ENCODE data around the gene SLC16A3. TPM values are rescaled to one million over a fixed set of nuclear protein-coding genes. Genes with fewer than 3 reads are reported as not detected.
A peak's percentile ranks its signal among the peaks of the same experiment; 100 is the strongest.
"Not testable (repeated sequence)": the region's sequence is repeated elsewhere in the genome, so short reads cannot be mapped to it uniquely, and the experiment has no call there.

Gene SLC16A3
- total RNA-seq, 1 donor from 2014 or later: 68.8 TPM

DNA sequence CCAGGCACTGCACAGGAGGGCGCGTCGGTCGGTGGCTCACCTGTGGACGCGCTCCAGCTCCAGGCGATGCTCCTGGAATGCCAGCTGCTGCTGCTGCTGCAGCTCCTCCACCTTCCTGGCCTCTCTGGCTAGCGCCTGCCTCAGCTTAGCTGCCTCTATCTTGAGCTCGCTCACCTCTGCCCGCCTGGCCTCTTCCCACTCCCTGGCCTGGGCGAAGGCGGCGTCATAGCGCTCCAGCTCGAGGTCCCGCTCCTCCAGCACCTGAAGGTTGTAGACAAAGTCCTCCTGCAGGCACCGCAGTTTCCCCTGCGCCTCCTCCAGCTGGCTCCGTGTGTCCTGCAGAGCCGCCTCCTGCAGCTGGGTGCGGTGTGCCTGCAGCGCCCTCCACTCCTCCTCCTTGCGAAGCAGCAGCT, 27.3 kb upstream of the SLC16A3 start:
- Mint-ChIP-seq H3K4me1 (peaks cover 12% of the 10 kb centered on the region), H3K36me3 (peaks cover 12% of the 10 kb centered on the region), H3K27me3 (ENCODE audit: low read depth) (no peaks in the 10 kb centered on the region), H3K4me3 (no peak overlapping the region), H3K9me3 (no peaks in the 10 kb centered on the region), H3K27ac (no peak overlapping the region)
- TF ChIP-seq, protein P1, sequence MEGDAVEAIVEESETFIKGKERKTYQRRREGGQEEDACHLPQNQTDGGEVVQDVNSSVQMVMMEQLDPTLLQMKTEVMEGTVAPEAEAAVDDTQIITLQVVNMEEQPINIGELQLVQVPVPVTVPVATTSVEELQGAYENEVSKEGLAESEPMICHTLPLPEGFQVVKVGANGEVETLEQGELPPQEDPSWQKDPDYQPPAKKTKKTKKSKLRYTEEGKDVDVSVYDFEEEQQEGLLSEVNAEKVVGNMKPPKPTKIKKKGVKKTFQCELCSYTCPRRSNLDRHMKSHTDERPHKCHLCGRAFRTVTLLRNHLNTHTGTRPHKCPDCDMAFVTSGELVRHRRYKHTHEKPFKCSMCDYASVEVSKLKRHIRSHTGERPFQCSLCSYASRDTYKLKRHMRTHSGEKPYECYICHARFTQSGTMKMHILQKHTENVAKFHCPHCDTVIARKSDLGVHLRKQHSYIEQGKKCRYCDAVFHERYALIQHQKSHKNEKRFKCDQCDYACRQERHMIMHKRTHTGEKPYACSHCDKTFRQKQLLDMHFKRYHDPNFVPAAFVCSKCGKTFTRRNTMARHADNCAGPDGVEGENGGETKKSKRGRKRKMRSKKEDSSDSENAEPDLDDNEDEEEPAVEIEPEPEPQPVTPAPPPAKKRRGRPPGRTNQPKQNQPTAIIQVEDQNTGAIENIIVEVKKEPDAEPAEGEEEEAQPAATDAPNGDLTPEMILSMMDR (IDR thresholded peaks at IDR 0.05; ENCODE audit: unreplicated experiment): no peak
- DNase-seq (ENCODE audit: low spot score in 2 of 2, unreplicated experiment in 2 of 2): no peak

DNA sequence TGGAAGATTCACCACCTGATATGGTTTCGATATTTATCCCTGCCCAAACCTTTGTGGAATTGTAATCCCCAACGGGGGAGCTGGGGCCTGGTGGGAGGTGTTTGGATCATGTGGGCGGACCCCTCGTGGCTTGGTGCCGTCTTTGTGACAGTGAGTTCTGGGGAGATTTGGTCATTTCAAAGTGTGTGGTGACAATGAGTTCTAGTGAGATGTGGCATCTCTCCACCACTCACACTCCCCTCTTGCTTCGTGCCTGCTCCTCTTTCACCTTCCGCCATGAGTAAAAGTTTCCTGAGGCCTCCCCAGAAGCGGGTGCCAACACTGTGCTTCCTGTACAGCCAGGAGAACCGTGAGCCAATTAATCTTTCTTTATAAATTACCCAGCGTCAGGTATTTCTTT, 25.9 kb upstream of the SLC16A3 start:
- Mint-ChIP-seq H3K9me3 (no peaks in the 10 kb centered on the region), H3K27me3 (ENCODE audit: low read depth) (no peaks in the 10 kb centered on the region), H3K4me1 (peaks cover 14% of the 10 kb centered on the region), H3K4me3 (no peak overlapping the region), H3K36me3 (peaks cover 13% of the 10 kb centered on the region), H3K27ac (no peak overlapping the region)
- TF ChIP-seq, protein P1 (IDR thresholded peaks at IDR 0.05; ENCODE audit: unreplicated experiment): no peak
- DNase-seq (ENCODE audit: low spot score in 2 of 2, unreplicated experiment in 2 of 2): no peak

DNA sequence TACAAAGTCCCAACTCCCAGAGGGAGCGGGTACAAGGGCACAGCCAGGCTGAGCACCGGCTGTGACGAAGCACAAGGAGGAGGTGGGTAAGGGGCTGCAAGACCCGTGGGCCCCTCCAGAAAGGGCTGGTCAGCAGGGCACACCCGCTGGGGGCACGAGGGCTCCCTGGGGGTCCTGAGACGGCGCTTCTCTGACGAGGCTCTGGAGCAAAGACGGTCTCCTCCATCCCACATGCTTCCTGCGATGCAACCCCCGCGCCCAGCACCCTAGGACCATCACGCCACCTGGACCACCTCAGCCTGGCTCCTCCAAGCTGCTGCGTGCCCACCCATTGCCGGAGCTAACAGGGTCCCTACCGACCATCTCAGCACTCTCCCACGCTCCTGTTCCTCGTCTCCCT, 24.9 kb upstream of the SLC16A3 start:
- H3K9me3 Mint-ChIP-seq: no peaks in the 10 kb centered on the region
- peaks cover 14% of the 10 kb centered on the region for H3K4me1 Mint-ChIP-seq
- H3K27me3 Mint-ChIP-seq (ENCODE audit: low read depth): no peaks in the 10 kb centered on the region
- H3K27ac Mint-ChIP-seq: no peak overlapping the region
- peaks cover 7% of the 10 kb centered on the region for H3K36me3 Mint-ChIP-seq
- no peak overlapping the region for H3K4me3 Mint-ChIP-seq
- TF ChIP-seq, protein P1 (IDR thresholded peaks at IDR 0.05; ENCODE audit: unreplicated experiment): no peak
- no peak for DNase-seq (ENCODE audit: low spot score in 2 of 2, unreplicated experiment in 2 of 2)

DNA sequence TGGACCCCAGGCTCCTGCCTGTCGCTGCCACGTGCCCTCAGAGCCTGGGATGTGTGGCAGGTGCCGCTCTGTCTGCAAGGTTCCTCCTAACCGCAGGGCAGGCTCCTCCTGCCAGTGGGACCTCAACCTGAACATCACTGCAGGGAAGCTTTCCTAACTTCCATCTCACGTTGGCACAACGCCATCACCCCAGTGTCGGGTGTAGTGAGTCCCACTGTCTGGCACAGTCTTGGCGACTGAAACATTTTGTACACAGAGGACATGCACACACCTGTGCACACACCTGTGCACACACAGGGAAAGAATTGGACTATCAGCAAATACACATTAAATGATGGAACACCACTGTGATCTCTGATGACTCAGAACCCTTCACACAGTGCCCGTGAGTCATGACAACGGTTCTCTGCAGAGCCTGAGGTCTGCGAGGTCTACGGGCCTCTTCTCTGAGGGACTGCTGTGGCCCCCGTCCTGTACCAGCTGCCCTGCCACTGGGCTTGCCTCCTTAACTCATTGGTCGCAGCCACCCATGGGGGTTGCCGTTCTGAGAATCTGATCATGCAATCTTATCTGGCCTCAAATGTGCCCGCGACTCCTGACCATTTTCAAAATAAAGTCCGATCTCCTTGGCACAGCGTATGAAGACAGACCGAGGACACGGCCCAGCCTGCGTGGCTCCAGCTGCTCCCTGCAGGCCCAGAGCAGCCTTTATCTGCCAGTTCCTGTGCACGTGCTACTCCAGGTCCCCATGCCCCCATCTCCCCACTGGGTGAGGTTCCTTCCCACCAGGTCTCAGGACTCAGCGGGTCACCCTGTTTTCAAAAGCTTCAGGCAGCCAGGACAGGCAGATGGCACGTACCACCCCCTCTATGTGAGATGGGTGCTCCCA, 23.8 kb upstream of the SLC16A3 start:
- Mint-ChIP-seq H3K36me3 (peaks cover 5% of the 10 kb centered on the region), H3K9me3 (no peaks in the 10 kb centered on the region), H3K4me3 (no peak overlapping the region), H3K4me1 (peaks cover 14% of the 10 kb centered on the region), H3K27me3 (ENCODE audit: low read depth) (no peaks in the 10 kb centered on the region), H3K27ac (peak overlapping the region; percentile 16)
- no peak for DNase-seq (ENCODE audit: low spot score in 2 of 2, unreplicated experiment in 2 of 2)
- TF ChIP-seq, protein P1 (IDR thresholded peaks at IDR 0.05; ENCODE audit: unreplicated experiment): no peak

DNA sequence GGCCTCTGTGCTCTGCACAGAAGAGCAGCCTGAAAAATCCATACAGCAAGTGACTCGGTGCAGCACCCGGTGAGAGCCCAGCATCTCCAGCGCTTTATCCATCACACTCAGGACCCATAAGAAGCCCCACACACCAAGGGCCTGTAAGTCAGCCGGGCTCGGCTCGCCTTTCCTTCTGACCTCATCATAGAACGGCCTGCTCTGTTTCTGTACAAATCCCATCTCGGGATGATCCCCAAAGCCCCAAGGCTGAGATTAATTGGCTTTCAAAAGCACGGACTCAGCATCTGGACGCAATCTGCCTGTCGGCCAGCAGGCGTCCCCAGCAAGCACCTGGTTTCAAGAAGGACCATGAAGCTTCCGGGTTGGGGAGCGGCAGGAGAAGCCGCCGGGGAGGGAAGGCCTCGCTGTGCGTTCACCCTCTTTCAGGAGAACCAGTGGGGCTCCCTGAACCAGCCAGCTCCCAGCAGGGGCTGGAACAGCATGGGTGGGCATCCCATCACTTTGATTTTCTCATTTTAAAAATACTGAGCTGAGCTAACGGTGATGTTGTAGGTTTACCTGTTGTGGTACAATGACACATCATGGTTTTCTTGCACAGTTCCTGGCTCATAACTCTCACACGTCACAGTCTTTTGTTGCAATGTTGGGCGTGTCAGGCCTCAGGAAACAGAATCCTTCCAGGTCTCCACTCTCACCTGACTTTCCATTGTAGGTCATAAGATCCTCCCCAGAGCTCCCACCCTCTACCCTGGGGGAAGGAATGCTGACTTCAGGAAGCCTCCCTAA, 22.9 kb upstream of the SLC16A3 start:
- Mint-ChIP-seq H3K27ac (peak overlapping the region; percentile 88), H3K27me3 (ENCODE audit: low read depth) (no peaks in the 10 kb centered on the region), H3K4me1 (peaks cover 14% of the 10 kb centered on the region), H3K9me3 (no peaks in the 10 kb centered on the region), H3K36me3 (peaks cover 5% of the 10 kb centered on the region), H3K4me3 (no peak overlapping the region)
- peak in 1 of 2 experiments; percentile 78 for DNase-seq (ENCODE audit: low spot score in 2 of 2, unreplicated experiment in 2 of 2)
- TF ChIP-seq, protein P1 (IDR thresholded peaks at IDR 0.05; ENCODE audit: unreplicated experiment): peak; percentile 92

DNA sequence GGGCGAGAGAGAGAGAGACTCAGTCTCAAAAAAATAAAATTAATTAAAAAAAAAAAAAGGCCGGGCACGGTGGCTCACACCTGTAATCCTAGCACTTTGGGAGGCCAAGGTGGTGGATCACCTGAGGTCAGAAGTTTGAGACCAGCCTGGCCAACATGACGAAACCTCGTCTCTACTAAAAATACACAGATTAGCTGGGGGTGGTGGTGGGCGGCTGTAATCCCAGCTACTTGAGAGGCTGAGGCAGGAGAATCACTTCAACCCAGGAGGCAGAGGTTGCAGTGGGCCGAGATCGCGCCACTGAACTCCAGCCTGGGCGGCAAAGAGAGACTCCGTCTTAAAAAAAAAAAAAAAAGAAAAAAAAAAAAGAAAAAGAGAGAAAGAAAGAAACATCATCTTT, 18.2 kb upstream of the SLC16A3 start:
- not testable (repeated sequence) for H3K27ac Mint-ChIP-seq; H3K4me3 Mint-ChIP-seq; DNase-seq (ENCODE audit: low spot score in 2 of 2, unreplicated experiment in 2 of 2); H3K36me3 Mint-ChIP-seq; H3K9me3 Mint-ChIP-seq; H3K27me3 Mint-ChIP-seq (ENCODE audit: low read depth)
- H3K4me1 Mint-ChIP-seq: peaks cover 21% of the 10 kb centered on the region
